ENCODE data around the gene PSORS1C1.

The PSORS1C1 gene

GRCh38 chr6:31096215-31096614 is 18.4 kb upstream of the PSORS1C1 start:
- DNase-seq (ENCODE audit: low spot score), result no peak

DNA sequence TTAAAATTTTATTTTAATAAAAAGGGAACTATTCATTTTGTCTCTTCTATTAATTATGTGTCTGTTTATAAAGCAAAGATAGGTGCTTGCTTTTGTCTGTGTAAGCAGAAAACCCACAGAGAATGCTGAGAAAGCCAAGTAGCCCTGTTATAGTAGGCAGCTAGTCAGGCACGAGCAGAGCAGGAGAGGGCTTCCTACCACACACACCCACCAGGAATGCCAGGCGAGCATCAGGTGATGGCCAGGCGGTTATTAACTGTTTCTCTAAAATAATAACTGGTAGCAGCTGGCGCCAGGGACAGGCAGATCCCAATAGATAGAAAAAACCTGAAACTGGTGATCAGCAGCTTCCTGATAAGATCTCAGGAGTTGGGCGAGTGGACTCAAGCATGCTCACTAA is 17.9 kb upstream of the PSORS1C1 start:
- no peak for DNase-seq (ENCODE audit: low spot score)

GRCh38 chr6:31098449-31098938 is 16.1 kb upstream of the PSORS1C1 start:
- DNase-seq (ENCODE audit: low spot score), result no peak

GRCh38 chr6:31103136-31103535 is 11.5 kb upstream of the PSORS1C1 start:
- no peak for DNase-seq (ENCODE audit: low spot score)

GRCh38 chr6:31107052-31107451 is 7.5 kb upstream of the PSORS1C1 start:
- no peak for DNase-seq (ENCODE audit: low spot score)

DNA sequence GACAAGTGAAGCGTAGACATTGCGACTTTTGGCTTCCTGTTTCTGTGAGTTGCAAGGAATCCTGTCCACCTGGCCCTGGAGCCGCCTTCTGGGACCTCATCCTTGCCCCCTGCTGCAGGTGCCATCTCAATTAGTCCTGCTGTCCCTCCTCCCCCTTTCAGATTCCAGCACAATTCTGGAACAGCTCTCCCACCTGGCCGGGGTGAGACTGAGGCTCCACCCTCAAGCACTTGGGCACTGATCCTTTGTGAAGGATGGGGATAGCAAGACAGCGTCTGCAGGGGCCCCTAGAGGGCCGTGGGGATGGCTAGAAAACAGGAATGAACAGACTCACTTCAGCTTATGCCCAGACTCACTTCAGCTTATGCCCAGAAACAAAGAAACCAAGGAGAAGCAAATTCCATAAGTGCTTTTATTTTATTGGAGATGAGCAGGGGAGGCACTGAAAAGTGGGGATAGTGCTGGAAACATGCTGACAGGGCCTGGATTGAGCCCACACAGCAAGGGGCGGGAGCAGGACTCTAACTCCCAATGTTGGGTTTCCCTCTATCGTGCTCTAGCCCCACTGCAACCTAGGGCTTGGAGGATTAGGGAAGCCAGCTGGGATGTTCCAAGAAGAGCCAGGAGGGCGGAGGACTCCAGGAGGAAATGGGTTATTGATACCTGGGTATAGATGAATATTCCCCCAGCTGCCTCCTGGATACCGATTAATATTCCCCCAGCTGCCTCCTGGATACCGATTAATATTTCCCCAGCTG is 3.6 kb upstream of the PSORS1C1 start:
- no peak for DNase-seq (ENCODE audit: low spot score)

DNA sequence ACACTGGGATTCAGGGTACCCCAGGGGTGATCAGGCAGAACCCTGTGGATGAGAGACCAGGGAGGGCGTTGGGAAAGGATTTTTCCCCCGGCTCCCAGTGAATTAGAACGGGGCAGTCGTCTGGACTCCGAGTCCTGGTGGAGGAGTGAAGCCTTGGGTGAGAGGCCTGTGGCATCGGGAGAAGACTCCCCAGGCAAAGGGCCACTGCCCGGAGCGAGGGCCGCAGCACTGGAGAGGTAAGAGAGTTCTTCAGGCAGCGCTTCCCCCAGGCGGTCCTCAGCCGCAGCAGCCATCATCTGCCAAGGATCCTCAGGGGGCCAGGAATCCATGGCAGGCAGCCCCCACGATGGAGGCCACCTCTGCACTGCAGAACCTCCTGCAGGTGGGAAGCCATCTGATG is 2.9 kb upstream of the PSORS1C1 start:
- no peak for DNase-seq (ENCODE audit: low spot score)

- DNase-seq (ENCODE audit: low spot score), result no peak
These were observed 2.1 kb upstream of the PSORS1C1 start, which contains the start of gene C6orf15 for GRCh38 chr6:31112478-31112877. Gene C6orf15, minus strand, starts transcription at chr6:31112575. Its CDS starts 20 bp downstream, at chr6:31112555.

- DNase-seq (ENCODE audit: low spot score), result peak; percentile 80
These were observed 599 bp upstream of the PSORS1C1 start for GRCh38 chr6:31113861-31114540.

- no peak for DNase-seq (ENCODE audit: low spot score)
These were observed 610 bp downstream of the PSORS1C1 start for GRCh38 chr6:31114970-31115849.

DNA sequence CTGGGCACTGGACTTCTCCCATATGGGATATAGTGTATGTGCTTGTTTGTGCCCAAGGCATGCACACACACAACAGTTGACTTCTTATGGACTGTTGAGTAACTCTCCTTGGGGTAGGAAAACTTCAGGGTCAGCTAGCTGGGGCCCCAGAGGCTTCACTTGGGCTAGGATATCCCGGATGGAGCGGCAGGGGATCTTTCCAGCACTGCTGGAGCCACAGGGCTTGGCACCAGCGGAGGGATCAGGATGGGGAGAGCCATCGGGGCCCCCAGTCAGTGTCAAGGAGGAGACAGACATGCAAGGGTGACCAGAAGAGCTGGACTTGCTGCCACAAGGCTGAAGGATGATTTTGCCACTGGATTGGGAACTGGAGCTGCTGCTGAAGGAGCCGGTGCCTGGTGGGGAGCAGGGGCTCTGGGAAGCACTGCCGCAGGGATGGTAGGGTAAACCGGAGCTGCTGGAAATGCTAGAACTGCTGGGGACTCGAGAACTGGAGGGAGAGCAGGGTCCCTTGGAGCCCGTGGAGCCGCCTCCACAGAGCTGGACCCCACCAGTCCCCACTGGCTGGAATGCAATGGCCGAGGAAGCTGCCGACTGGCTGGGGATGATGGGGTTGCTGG is 1.5 kb downstream of the PSORS1C1 start:
- DNase-seq (ENCODE audit: low spot score), result no peak

DNA sequence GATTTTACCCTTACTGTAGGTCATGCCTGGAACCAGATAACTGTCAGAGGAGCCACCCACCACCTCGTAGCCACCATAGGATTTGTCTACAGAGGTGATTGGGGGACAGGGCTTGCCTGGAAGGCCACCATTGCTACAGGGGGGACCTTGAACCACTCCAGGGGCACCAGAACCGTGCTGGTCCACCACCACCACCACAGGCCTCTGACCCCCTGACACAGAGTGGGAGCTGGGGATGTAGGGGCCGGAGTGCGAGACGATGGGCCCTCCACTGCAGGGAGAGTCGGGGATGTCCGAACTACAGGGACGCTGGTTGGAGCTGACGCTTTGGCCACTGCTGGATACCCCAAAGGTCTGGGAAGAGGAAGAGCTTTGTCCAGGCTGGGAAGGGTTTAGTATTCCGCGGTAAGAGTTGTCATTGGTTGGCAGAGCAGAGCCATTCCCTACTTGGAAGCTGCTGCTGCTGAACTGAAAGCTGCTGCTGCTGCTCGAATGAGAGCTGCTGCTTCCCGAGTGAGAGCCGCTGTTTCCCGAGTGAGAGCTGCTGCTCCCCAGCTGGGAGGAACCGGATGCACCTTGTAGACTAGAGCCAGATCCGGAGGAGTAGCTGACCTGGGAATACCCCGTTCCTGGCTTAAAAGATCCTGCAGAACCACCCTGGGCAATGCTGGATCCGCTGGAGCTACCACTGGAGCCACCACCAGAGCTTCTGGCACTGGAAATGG is 2.2 kb downstream of the PSORS1C1 start:
- DNase-seq (ENCODE audit: low spot score), result peak; percentile 31

- DNase-seq (ENCODE audit: low spot score), result no peak
These were observed 3.6 kb downstream of the PSORS1C1 start for GRCh38 chr6:31118178-31118577.

DNA sequence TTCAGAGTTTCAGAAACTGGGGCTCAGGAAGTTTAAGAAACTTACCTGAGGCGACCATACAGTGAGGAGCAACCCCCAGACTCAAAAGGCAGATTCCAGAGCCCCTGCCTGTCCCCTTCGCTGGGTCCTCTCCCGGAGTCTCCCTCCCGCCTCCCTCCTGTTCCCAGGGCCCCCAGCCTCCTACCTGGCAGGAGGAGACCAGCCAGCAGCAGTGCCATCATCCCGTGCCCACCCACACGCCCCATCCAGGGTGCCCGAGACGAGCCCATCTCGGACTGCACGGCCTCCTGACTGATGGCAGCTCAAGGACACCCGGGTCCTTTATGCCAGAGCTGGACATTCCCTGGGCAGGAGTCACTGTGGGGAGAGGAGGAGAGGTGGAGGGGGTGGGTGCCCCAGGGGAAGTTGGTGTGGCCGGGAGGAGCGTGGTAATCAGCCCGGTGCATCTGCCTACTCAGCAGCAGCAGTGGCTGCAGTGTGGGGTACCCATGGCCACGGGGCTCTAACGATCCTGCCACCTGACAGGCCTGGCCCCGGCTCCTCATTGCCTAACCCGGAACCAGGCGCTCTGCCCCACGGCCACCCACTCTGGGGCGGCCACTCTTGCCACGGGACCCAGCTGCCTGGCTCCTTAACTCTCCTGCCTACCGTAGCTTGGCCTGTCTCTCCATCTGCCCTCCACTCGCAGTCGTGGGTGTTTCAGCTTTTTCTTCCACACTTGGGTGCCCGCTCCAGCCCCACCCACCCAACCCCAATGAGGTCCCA is 5.7 kb downstream of the PSORS1C1 start, which contains the start of gene CDSN:
Gene CDSN (minus strand): TSS at position 296 of the 765 bp plus-strand sequence. CDS start 27 bp downstream, at position 269.
- DNase-seq (ENCODE audit: low spot score), result no peak

DNA sequence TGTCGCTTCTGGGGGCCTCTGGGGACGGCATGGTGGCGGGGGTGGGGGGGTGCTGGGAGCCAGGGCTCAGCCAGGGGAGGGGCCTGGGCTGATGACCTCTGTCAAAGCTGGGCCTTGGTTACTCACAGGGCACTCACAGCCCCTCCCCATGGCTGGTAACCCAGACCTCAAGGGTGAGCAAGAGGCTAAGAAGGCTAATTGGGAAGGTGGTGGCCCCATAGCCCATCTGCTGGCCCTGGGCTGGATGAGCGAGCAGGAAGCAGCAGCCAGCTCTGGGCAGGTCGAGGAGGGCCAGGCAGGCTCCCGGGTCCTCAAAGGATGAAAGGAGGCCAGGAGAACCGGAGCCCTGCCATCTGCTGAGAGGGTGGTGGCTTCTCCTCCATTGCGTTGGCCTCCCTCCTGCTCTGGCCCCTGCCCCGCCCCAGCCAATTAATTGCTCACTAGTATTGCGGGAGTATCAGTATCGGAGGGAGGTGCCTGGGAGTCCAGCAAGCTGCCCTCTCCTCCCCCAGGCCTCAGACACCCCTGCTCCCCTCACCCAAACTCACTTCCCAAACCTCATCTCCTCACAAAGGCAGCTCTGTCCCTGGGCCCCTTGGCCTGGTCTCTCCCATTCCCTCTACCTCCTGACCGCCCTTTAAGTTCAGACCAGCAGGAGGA is 6.7 kb downstream of the PSORS1C1 start:
- DNase-seq (ENCODE audit: low spot score), result no peak

DNA sequence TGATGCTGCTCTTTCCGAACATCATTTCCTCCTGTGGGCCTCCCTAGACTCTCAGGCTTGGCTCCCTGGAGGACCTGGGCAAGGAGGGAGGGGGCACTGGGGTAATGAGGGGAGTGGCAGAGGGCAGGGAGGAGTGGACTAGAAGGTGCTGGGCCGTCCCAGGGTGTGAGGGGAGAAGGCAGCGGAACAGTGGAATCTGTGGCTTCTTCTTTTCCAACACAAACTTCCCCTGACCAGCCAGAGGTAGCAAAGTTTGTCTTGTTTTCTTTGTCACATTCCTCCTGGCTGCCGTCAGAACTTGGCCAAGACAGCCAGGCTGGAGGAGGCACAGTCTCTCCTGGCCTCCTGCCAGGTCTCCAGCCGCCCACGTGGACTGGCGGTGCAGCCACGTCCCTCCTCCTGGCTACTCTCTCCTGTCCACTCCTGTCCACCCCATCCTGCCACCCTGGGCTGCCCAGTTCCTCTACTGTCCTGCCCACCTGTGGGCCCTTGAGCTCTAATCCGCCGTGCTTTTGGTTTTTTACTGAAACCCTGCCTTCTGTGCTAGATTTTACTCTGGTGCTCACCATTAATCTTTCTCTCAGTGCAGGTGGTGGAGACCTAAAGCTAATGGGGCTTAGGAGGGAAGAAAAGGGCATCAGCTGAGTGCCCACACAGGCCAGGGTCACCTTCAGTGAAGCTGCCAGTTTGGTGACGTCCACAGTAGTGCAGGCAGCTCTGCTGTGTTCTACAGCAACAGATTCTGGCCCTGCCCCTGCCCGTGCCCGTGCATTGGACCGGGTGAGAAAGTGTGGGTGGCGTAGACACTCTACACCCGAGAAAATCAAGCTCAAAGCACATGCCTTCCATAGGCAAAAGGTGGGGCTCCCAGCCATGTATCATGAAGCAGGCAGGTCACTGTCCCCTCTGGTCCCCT is 8.4 kb downstream of the PSORS1C1 start:
- DNase-seq (ENCODE audit: low spot score), result peak; percentile 87

- no peak for DNase-seq (ENCODE audit: low spot score)
These were observed 10.6 kb downstream of the PSORS1C1 start for GRCh38 chr6:31125162-31125561.

- peak; percentile 89 for DNase-seq (ENCODE audit: low spot score)
These were observed 11.2 kb downstream of the PSORS1C1 start for GRCh38 chr6:31125586-31126363.
